ENCODE results near the gene LEPROT. TPM values are rescaled to one million over a fixed set of nuclear protein-coding genes. Genes with fewer than 3 reads are reported as not detected.
"Not testable (repeated sequence)": the region's sequence is repeated elsewhere in the genome, so short reads cannot be mapped to it uniquely, and the experiment has no call there.

The LEPROT gene
- total RNA-seq, 1 experiment from 2014 or later = 64.1 TPM

GRCh38 chr1:65437616-65438015 lies 17.1 kb downstream of the LEPROT start:
- no peak for DNase-seq (ENCODE audit: low spot score)

GRCh38 chr1:65440322-65440900 lies 19.9 kb downstream of the LEPROT start:
- DNase-seq (ENCODE audit: low spot score) = no peak

- DNase-seq (ENCODE audit: low spot score) = no peak
These were observed 20.4 kb downstream of the LEPROT start for GRCh38 chr1:65440915-65441314.

- DNase-seq (ENCODE audit: low spot score) = no peak
These were observed 21.0 kb downstream of the LEPROT start for GRCh38 chr1:65441464-65441863.

- DNase-seq (ENCODE audit: low spot score) = no peak
These were observed 22.0 kb downstream of the LEPROT start for GRCh38 chr1:65442442-65442841.

GRCh38 chr1:65443647-65444046 lies 23.2 kb downstream of the LEPROT start:
- no peak for DNase-seq (ENCODE audit: low spot score)

- DNase-seq (ENCODE audit: low spot score) = no peak
These were observed 23.7 kb downstream of the LEPROT start for GRCh38 chr1:65444128-65444640.

- DNase-seq (ENCODE audit: low spot score) = no peak
These were observed 25.4 kb downstream of the LEPROT start for GRCh38 chr1:65445837-65446236.

GRCh38 chr1:65449214-65449823 lies 28.9 kb downstream of the LEPROT start:
- no peak for DNase-seq (ENCODE audit: low spot score)

GRCh38 chr1:65455678-65456077 lies 35.2 kb downstream of the LEPROT start:
- not testable (repeated sequence) for DNase-seq (ENCODE audit: low spot score)

- no peak for DNase-seq (ENCODE audit: low spot score)
These were observed 36.0 kb downstream of the LEPROT start for GRCh38 chr1:65456481-65456880.

- DNase-seq (ENCODE audit: low spot score) = no peak
These were observed 37.4 kb downstream of the LEPROT start for GRCh38 chr1:65457868-65458267.

- DNase-seq (ENCODE audit: low spot score) = no peak
These were observed 38.4 kb downstream of the LEPROT start for GRCh38 chr1:65458730-65459396.

- DNase-seq (ENCODE audit: low spot score) = peak; percentile 39
These were observed 38.9 kb downstream of the LEPROT start for GRCh38 chr1:65459397-65459768.

GRCh38 chr1:65465837-65466236 lies 45.4 kb downstream of the LEPROT start:
- not testable (repeated sequence) for DNase-seq (ENCODE audit: low spot score)

- DNase-seq (ENCODE audit: low spot score) = no peak
These were observed 47.1 kb downstream of the LEPROT start for GRCh38 chr1:65467536-65467935.

GRCh38 chr1:65469126-65469888 lies 48.8 kb downstream of the LEPROT start:
- DNase-seq (ENCODE audit: low spot score) = no peak

GRCh38 chr1:65469889-65470340 lies 49.4 kb downstream of the LEPROT start:
- DNase-seq (ENCODE audit: low spot score) = no peak

GRCh38 chr1:65470766-65471165 lies 50.3 kb downstream of the LEPROT start:
- DNase-seq (ENCODE audit: low spot score) = no peak

GRCh38 chr1:65471213-65471833 lies 50.9 kb downstream of the LEPROT start:
- no peak for DNase-seq (ENCODE audit: low spot score)

GRCh38 chr1:65471861-65472332 lies 51.4 kb downstream of the LEPROT start:
- DNase-seq (ENCODE audit: low spot score) = no peak

- DNase-seq (ENCODE audit: low spot score) = no peak
These were observed 55.9 kb downstream of the LEPROT start for GRCh38 chr1:65476327-65476726.
